Activated naive CD8-positive, alpha-beta T cell treated with anti-CD3 and anti-CD28 coated beads, Interleukin-2, amount 10 ng/mL, durations not matched to agents 7 days and 5 days (primary cell): ENCODE results near the gene HAUS6. TPM values are rescaled to one million over a fixed set of nuclear protein-coding genes. Genes with fewer than 3 reads are reported as not detected.
"Not testable (repeated sequence)": the region's sequence is repeated elsewhere in the genome, so short reads cannot be mapped to it uniquely, and the experiment has no call there.

Source experiments
- ATAC-seq: fragments of 150-1000 bp; cut with Tn5 transposase; one replicate; pipeline ENCODE4 v1.10.0; 2021; ENCODE audit warnings: low read depth, moderate library complexity
- POLR2A ChIA-PET: fragments of 350-600 bp; sonication (Branson Sonifier 250); formaldehyde crosslinking; loops from one replicate; lab custom pipeline; 2021; ENCODE audit warnings: antibody characterized with exemption; lab: Charles Lee
- DNase-seq: peaks from one replicate; pipeline ENCODE4 v3.0.0; 2021
- H3K27ac Mint-ChIP-seq: one replicate; pipeline ENCODE4 v1.8.0; 2022; ENCODE audit warnings: mild to moderate bottlenecking, mixed read lengths
- H3K27me3 Mint-ChIP-seq: one replicate; pipeline ENCODE4 v1.8.0; 2022; ENCODE audit warnings: mild to moderate bottlenecking, moderate library complexity, mixed read lengths
- H3K36me3 Mint-ChIP-seq: one replicate; pipeline ENCODE4 v1.8.0; 2021; ENCODE audit warnings: mild to moderate bottlenecking, mixed read lengths
- H3K4me1 Mint-ChIP-seq: one replicate; pipeline ENCODE4 v1.8.0; 2021; ENCODE audit warnings: mixed read lengths
- H3K4me3 Mint-ChIP-seq: one replicate; pipeline ENCODE4 v1.8.0; 2022; ENCODE audit warnings: mild to moderate bottlenecking, moderate library complexity, mixed read lengths
- H3K9me3 Mint-ChIP-seq: one replicate; pipeline ENCODE4 v1.8.0; 2021; ENCODE audit warnings: mixed read lengths
- total RNA-seq, 2 experiments: library from RNA; stranded (reverse); gene quantifications; one replicate each; pipeline ENCODE4 v1.2.3, GENCODE V29; 2021

HAUS6 gene
- total RNA-seq, 2 experiments from 2014 or later: 23.9 to 27.6 TPM

DNA sequence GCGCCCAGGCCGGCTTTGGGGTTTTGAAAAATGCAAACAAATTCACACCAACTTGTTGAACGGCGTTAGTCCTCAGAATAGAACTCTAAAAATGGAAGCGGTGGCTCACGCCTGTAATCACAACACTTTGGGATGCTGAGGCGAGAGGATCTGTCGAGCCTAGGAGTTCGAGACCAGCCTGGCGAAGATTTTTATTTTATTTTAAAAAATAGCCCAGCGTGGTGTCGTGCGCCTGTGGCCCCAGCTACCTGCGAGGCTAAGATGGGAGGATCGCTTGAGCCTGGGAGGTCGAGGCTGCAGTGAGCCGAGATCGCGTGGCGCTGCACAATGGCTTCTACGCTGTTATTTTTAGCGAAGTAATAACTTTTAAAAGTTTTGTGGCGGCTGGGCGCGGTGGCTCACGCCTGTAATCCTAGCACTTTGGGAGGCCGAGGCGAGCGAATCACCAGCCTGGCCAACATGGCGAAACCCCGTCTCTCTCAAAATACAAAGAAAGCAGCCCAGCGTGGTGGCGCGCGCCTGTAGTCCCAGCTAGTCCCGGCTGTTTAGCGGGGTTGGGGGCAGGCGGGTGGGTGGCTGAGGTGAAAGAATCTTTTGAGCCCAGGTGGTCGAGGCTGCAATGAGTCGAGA lies 25.3 kb upstream of the HAUS6 start:
- no peaks in the 10 kb centered on the region for H3K9me3 Mint-ChIP-seq
- no peaks in the 10 kb centered on the region for H3K27me3 Mint-ChIP-seq
- peaks cover 36% of the 10 kb centered on the region for H3K4me1 Mint-ChIP-seq
- DNase-seq (peak; percentile 58), ATAC-seq (peak; percentile 13)
- H3K4me3 Mint-ChIP-seq: peak overlapping the region; percentile 89
- H3K27ac Mint-ChIP-seq: peak overlapping the region; percentile 96
- H3K36me3 Mint-ChIP-seq: peaks cover 11% of the 10 kb centered on the region
- POLR2A ChIA-PET: interaction anchor here (1.0 to 2.2 kb wide), 4 partner anchors 55 to 251 kb away, joined by 3 to 8 read pairs (median 4); partner anchors contain the start of genes DENND4C, RPS6 and RRAGA

DNA sequence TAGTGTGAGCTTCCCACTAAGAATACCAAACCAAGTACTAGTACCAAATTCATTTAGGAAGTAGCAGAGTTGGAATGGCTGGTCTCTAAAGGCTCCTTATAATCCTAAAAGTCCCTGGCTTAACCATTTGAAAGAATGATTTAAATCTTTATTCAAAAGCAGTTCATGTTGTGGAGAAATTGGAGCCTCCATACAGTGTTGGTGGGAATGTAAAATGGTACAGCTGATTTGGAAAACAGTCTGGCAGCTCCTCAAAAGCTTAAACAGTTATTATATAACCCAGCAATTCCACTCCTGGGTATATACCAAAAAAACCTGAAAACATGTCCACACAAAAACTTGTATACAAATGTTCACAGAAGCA lies 21.7 kb upstream of the HAUS6 start:
- H3K4me1 Mint-ChIP-seq: peaks cover 35% of the 10 kb centered on the region
- ATAC-seq (no peak), DNase-seq (no peak)
- POLR2A ChIA-PET: interaction anchor here (0.7 to 1.2 kb wide), 3 partner anchors 47 to 1915 kb away, joined by 3 to 4 read pairs (median 4); partner anchors contain the start of gene RRAGA
- peak overlapping the region; percentile 65 for H3K4me3 Mint-ChIP-seq
- no peaks in the 10 kb centered on the region for H3K27me3 Mint-ChIP-seq
- H3K36me3 Mint-ChIP-seq: peaks cover 34% of the 10 kb centered on the region
- no peaks in the 10 kb centered on the region for H3K9me3 Mint-ChIP-seq
- peak overlapping the region; percentile 80 for H3K27ac Mint-ChIP-seq

DNA sequence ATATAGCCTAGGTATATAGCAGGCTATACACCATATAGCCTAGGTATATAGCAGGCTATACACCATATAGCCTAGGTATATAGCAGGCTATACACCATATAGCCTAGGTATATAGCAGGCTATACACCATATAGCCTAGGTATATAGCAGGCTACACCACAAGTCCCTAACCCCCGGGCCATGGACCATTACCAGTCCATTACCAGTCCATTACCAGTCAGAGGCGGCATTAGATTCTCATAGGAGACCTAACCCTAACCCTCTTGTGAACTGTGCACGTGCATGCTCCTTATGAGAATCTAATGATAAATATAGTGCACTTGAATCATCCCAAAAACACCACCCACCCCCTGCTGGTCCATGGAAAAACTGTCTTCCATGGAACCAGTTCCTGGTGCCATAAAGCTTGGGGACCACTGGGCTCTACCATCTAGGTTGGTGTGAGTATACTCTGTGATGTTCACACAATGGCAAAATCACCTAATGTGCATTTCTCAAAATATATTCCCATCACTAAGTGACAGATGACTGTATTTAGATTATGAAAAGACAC lies 19.9 kb upstream of the HAUS6 start:
- POLR2A ChIA-PET: no interaction called here
- H3K4me1 Mint-ChIP-seq: peaks cover 26% of the 10 kb centered on the region
- no peak for DNase-seq
- H3K9me3 Mint-ChIP-seq: no peaks in the 10 kb centered on the region
- H3K36me3 Mint-ChIP-seq: peaks cover 49% of the 10 kb centered on the region
- H3K27ac Mint-ChIP-seq: no peak overlapping the region
- ATAC-seq: no peak
- H3K27me3 Mint-ChIP-seq: no peaks in the 10 kb centered on the region
- H3K4me3 Mint-ChIP-seq: no peak overlapping the region

DNA sequence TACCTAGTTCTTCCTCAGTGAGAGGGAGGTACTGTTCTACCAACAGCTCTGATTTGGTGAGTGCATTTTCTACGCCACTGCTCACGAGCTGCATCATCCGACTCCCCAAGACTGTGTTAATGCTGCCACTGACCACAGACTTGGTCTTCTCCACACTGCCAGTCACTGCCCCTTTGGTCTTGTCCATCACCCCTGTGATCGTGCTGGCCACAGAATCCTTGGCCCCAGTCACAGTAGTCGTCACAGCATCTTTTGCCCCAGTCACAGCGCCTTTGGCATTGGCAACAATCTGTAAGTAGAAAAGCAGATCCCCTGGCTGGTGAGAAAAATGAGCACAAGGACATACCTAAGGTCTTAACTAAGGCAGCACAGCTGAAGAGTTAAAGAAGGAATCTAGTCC lies 18.2 kb upstream of the HAUS6 start:
- Mint-ChIP-seq H3K9me3 (no peaks in the 10 kb centered on the region), H3K36me3 (peaks cover 57% of the 10 kb centered on the region), H3K4me3 (no peak overlapping the region), H3K27me3 (no peaks in the 10 kb centered on the region), H3K27ac (no peak overlapping the region), H3K4me1 (peaks cover 23% of the 10 kb centered on the region)
- DNase-seq (no peak), ATAC-seq (no peak)
- POLR2A ChIA-PET: no interaction called here

DNA sequence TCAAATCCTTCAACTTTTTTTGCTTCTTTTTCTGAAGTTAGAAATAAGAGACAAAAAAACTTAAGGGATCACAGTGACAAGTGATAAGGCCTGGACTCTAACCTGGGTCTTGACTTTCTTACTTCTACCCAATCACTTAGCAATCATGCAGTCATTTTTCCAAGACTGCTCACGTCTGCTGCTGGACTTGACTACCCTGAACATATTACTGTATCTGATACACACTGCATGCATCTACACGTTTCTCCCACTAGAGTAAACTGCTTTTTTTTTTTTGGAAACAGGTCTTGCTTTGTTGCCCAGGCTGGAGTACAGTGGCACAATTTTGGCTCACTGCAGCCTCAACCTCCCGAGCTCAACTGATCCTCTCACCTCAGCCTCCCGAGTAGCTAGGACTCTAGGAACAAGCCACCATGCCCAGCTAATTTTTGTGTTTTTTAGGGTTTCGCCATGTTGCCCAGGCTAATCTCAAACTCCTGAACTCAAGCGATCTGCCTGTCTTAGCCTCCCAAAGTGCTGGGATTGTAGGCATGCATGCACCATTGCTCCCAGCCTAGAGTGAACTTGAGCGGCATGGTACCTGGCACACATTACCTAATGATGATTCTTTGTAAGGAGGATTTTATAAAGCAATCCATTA lies 17.2 kb upstream of the HAUS6 start:
- Mint-ChIP-seq H3K36me3 (peaks cover 61% of the 10 kb centered on the region), H3K4me3 (no peak overlapping the region), H3K27ac (no peak overlapping the region), H3K4me1 (peaks cover 21% of the 10 kb centered on the region), H3K9me3 (no peaks in the 10 kb centered on the region), H3K27me3 (no peaks in the 10 kb centered on the region)
- no peak for ATAC-seq
- POLR2A ChIA-PET: no interaction called here
- no peak for DNase-seq

DNA sequence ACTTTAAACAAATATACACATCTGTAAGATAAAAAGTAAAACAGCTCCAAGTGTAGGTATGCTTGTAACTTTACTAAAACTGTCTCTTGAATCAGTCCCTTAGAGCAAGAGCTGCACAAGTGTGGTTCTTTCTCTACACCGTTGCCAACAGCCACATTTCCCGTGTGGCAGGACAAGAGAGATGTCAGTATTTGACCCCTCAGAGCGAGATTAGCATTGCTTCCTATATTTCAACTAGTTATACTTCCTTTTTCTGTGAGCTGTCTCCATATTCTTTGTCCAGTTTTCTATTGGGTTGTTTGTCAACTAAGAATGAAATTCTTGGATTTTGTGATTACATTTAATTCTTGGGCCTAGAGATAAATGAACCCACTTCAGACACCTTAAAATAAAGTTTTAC lies 16.5 kb upstream of the HAUS6 start:
- Mint-ChIP-seq H3K27ac (no peak overlapping the region), H3K4me1 (peaks cover 14% of the 10 kb centered on the region), H3K27me3 (no peaks in the 10 kb centered on the region), H3K4me3 (no peak overlapping the region), H3K9me3 (no peaks in the 10 kb centered on the region), H3K36me3 (peaks cover 57% of the 10 kb centered on the region)
- DNase-seq (no peak), ATAC-seq (no peak)
- POLR2A ChIA-PET: no interaction called here

DNA sequence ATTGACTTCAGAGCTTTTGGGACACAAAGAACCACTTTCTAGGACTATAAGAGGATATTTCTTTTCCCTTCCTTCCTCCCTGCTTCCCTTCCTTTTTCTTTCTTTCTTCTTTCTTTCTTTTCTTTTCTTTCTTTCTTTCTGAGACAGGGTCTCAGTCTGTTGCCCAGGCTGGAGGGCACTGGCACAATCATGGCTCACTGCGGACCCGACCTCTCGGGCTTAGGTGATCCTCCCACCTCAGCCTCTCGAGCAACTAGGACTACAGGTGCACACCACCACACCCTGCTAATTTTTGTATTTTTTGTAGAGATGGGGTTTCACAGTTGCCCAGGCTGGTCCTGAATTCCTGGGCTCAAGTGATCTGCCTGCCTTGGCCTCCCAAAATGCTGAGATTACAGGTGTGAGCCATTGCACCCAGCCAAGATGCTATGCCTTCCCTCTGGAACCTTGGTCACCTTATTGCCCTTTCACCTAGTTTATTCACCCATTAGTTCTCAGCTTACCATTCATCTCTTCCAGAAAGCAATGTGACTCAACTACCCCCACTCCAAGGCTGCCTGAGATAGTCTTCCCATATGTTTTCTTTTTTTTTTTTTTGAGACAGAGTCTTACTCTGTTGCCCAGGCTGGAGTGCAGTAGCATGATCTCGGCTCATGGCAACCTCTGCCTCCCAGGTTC lies 14.5 kb upstream of the HAUS6 start:
- peak overlapping the region; percentile 18 for H3K27ac Mint-ChIP-seq
- no peaks in the 10 kb centered on the region for H3K9me3 Mint-ChIP-seq
- POLR2A ChIA-PET: interaction anchor here (0.6 kb wide), 1 partner anchor 253 kb away, joined by 3 read pairs; no protein-coding TSS in a partner anchor
- H3K4me1 Mint-ChIP-seq: peaks cover 2% of the 10 kb centered on the region
- ATAC-seq (no peak), DNase-seq (no peak)
- peaks cover 46% of the 10 kb centered on the region for H3K36me3 Mint-ChIP-seq
- H3K4me3 Mint-ChIP-seq: no peak overlapping the region
- H3K27me3 Mint-ChIP-seq: no peaks in the 10 kb centered on the region

DNA sequence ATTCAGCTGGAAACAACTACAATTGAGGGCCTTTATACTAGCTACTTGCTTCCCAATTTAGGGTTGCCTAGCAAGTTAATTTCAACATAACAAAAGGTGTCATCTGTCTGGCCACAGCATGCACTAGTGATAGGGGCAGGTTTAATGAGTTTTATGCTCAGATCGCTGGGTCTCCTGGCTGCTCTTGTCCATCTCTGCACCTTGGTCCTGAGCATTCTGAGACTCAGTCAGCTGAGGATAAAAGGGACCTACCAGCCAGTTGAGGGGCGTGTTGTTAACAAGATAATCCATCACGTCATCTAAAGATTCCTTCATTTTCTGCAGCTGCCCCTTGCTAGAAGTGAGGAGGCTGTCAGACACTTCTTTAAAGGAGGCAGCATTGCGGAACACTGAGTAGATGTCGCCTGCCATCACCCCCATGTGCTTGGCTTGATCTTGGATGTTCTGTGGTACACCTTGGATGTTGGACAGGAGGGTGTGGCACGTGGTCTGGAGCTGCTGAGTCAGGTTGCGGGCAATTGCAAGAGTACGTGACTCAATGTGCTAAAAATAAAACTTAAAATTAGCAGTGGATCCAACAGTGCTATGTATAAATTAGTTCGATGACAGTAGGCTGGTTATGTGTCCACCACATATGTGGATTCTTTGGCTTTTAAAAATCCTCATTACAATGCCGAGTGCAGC lies 13.5 kb upstream of the HAUS6 start:
- DNase-seq (no peak), ATAC-seq (no peak)
- Mint-ChIP-seq H3K4me1 (peaks cover 2% of the 10 kb centered on the region), H3K36me3 (peaks cover 43% of the 10 kb centered on the region), H3K9me3 (no peaks in the 10 kb centered on the region), H3K4me3 (no peak overlapping the region), H3K27me3 (no peaks in the 10 kb centered on the region), H3K27ac (no peak overlapping the region)
- POLR2A ChIA-PET: no interaction called here

DNA sequence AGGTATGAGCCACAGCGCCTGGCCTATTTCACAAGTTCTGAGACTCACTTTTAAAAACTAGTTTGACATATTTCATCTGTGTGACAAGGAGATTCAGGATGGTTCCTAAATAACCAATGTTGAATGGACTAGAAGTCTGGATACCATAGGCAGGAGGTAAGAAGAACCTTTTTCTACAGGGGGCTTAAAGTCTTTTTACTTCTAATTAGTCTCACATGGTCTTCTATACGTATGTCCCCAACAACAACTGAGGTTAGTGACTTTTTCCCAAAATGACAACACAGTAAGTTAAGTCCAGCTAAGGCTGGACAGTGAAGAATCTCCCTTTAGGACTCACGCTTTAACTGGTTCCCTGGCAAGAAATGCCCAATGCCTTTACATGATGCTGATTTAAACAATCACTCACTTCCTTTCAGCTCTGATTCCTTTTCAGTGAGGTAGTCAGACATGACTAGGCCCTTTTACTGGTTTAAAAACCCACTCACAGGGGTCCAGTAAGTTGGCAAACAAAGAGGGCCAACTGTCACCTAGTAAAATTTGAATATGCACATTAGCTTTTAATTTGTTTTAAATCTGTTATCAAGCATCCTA lies 12.1 kb upstream of the HAUS6 start:
- H3K27me3 Mint-ChIP-seq: no peaks in the 10 kb centered on the region
- no peak overlapping the region for H3K4me3 Mint-ChIP-seq
- H3K4me1 Mint-ChIP-seq: peaks cover under 1% of the 10 kb centered on the region
- H3K9me3 Mint-ChIP-seq: no peaks in the 10 kb centered on the region
- no peak overlapping the region for H3K27ac Mint-ChIP-seq
- POLR2A ChIA-PET: no interaction called here
- ATAC-seq (no peak), DNase-seq (no peak)
- peaks cover 34% of the 10 kb centered on the region for H3K36me3 Mint-ChIP-seq

DNA sequence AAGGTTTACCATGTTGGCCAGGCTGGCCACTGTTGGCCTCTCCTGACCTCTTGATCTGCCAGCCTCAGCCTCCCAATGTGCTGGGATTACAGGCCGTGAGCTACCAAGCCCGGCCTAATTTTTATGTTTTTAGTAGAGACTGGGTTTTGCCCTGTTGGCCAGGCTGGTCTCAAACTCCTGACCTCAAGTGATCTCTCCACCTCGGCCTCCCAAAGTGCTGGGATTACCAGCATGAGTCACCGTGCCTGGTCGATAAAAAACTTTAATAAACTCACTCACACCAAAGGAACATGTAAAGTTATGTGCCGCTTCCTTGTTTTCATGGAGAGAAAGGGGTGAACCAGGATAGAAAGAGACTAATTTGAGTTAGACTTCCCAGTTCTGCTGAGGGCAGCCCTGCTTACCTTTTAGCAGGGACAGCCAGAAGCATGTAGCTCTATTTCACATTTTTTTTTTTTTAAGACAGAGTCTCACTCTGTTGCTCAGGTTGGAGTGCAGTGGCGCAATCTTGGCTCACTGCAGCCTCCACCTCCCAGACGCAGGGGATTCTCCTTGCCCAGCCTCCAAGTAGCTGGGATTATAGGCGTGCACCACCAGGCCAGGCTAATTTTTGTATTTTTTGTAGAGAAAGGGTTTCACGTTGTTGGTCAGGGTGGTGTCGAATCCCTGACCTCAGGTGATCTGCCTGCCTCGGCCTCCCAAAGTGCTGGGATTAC lies 11.4 kb upstream of the HAUS6 start:
- ATAC-seq: no peak
- no peaks in the 10 kb centered on the region for H3K9me3 Mint-ChIP-seq
- POLR2A ChIA-PET: interaction anchor here (0.7 kb wide), 1 partner anchor 391 kb away, joined by 4 read pairs; no protein-coding TSS in a partner anchor
- no peak overlapping the region for H3K4me3 Mint-ChIP-seq
- no peak overlapping the region for H3K27ac Mint-ChIP-seq
- H3K36me3 Mint-ChIP-seq: peaks cover 29% of the 10 kb centered on the region
- DNase-seq: no peak
- no peaks in the 10 kb centered on the region for H3K4me1 Mint-ChIP-seq
- no peaks in the 10 kb centered on the region for H3K27me3 Mint-ChIP-seq

DNA sequence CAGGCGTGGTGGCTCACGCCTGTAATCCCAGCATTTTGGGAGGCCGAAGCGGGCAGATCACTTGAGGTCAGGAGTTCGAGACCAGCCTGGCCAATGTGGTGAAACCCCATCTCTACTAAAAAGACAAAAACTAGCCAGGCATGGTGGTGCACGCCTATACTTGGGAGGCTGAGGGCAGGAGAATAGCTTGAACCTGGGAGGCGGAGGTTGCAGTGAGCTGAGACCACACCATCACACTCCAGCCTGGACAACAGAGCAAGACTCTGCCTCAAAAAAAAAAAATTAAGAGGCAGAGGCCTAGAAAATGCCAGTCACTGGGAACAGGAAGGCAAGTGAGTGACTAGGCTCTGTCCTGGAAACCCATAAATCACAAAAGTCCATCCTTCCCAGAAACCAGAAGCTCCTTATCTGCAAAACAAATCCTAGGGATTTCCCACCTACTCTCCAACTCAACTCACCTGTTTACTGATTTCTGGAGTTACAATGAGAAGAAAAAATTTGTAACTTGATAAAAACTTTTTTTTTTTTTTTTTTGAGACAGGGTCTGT lies 10.4 kb upstream of the HAUS6 start:
- H3K4me1 Mint-ChIP-seq, H3K4me3 Mint-ChIP-seq, ATAC-seq, H3K9me3 Mint-ChIP-seq, H3K27ac Mint-ChIP-seq, H3K27me3 Mint-ChIP-seq, DNase-seq: not testable (repeated sequence)
- POLR2A ChIA-PET: interaction anchor here (0.7 kb wide), 4 partner anchors 13 to 1021 kb away, joined by 3 to 5 read pairs (median 4); no protein-coding TSS in a partner anchor
- H3K36me3 Mint-ChIP-seq: peaks cover 25% of the 10 kb centered on the region

DNA sequence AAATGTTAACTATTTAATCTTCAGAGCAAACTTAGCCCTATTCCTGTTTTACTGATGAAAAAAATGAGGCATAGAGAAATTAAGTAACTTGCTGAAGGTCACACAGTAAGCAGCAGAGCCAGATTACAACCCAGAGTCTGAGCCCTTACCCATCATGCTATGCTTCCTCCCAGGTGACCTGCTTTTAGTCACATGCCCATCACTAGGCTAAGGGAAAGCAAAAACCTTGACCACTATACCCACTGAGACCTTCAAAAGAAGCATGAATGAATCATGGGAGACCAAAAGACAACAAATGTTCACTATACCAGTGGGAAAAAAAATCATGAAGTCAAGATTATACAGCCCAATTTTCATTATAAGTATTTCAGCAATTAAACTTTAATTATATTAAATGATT lies 5.3 kb upstream of the HAUS6 start:
- H3K4me1 Mint-ChIP-seq: peaks cover 4% of the 10 kb centered on the region
- peaks cover 11% of the 10 kb centered on the region for H3K36me3 Mint-ChIP-seq
- POLR2A ChIA-PET: no interaction called here
- H3K9me3 Mint-ChIP-seq: no peaks in the 10 kb centered on the region
- H3K27me3 Mint-ChIP-seq: no peaks in the 10 kb centered on the region
- H3K4me3 Mint-ChIP-seq: no peak overlapping the region
- DNase-seq (no peak), ATAC-seq (no peak)
- H3K27ac Mint-ChIP-seq: no peak overlapping the region
